Activated T-cell treated with anti-CD3 and anti-CD28 coated beads for 48 hours (primary cell): ENCODE results near the gene YJU2.
"Not testable (repeated sequence)": the region's sequence is repeated elsewhere in the genome, so short reads cannot be mapped to it uniquely, and the experiment has no call there.

ENCODE experiments used
- DNase-seq: peaks from one replicate; pipeline ENCODE4 v3.0.0-alpha.2; 2020; ENCODE audit warnings: low read depth

Gene YJU2

DNA sequence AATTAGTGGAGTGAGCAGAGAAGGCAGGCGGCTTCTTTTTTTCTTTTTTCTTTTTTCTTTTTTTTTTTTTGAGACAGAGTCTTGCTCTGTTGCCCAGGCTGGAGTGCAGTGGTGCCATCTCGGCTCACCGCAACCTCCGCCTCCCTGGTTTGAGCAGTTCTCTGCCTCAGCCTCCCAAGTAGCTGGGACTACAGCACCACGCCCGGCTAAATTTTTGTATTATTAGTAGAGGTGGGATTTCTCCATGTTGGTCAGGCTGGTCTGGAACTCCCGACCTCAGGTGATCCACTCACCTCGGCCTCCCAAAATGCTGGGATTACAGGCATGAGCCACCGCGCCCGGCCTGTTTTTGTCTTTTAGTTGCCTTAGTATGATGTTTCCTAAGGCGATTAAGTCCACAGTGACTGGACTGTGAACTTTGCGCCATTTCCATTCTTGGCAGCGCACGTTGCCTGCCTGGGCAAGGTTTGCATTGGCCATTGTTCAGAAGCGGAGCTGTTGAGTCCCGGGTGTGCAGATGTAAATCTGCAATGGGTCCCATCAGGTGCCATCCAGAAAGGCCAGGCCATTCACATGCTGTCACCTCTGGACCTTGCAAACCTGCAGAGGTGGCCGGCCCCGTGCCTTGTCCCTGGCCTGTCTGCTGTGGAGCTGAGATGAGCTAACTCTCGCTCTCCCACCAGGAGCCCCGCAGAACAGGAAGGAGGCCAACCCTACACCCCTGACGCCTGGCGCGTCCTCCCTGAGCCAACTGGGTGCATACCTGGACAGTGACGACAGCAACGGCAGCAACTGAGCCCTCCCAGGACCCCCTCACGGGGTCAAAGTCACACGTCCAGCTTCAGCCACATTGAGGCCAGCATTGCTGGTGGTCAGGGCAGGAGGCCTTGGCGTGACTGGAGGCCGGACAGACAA lies 21.3 kb downstream of the YJU2 start:
- DNase-seq = no peak

DNA sequence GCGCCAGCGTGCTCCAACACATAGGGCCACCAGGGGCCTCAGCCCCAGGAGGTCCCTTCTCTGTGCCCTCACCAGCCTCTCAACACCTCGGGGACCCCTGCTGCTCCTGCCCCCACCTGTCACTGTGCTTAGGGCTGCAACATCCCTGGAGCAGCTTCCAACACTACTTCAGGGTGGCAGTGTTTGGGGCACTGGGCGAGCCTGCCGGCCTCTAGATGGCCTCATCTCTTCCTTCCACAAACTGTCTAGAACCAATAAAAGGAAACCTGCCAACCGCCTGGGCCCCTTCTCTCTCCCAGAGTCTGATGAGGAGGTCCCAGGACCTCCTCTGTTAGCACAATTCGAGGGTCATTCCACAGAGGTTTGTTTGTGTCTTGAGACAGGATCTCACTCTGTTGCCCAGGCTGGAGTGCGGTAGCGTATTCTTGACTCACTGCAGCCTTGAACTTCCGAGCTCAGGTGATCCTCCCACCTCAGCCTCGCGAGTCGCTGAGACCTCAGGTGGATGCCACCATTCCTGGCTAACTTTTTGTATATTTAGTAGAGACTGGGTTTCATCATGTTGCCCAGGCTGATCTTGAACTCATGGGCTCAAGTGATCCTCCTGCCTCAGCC lies 22.0 kb downstream of the YJU2 start:
- DNase-seq = no peak

DNA sequence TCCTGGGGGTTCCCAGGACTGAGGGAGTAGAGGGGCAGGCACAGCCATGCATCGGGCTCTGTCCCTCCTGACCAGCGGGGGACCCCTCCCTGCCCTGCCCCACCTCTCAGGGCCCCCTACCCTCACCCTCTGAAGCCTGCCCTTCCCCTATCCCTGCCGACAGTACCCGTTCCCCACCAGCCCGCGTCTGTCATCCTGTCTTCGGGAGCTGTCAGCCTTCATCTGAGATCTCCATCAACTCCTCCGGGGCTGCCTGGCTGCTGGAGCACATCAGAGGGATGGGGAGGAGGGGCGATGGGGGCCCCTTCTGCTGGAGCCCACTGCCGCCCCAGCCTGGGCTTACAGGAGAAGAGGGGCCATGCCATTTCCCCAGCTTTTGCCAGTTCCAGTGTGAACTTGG lies 26.0 kb downstream of the YJU2 start:
- DNase-seq = no peak

DNA sequence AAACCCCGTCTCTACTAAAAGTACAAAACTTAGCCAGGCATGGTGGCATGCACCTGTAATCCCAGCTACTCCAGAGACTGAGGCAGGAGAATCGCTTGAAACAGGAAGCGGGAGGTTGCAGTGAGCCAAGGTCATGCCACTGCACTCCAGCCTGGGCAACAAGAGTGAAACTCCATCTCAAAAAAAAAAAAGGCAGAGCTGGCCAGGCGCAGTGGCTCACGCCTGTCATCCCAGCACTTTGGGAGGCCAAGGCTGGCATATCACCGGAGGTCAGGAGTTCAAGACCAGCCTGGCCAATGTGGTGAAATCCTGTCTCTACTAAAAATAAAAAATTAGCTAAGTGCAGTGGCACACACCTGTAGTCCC lies 27.4 kb downstream of the YJU2 start:
- DNase-seq = not testable (repeated sequence)

DNA sequence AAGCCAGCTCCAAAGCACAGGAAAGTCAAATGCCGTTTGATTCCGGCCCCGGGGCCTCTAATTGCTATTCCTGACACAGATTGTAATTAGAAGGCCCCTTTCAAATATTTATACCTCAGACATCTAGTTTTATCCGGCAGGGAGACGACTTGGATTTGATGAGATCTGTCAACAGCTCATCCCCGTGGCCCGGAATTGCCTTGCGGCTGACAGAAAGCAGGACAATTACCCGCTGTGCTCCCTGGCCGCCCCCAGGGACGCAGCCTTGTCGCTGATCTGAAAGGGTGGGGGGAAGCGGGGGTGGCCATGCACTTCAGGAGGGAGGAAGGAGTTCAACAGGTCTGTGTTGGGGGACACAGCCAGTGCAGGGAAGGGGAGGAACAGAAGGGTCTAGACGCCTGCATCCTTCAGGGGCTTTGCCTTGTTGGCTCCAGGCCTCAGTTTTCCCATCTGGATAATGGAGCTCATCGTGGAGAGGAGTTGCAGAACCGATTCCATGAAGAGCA lies 30.4 kb downstream of the YJU2 start:
- DNase-seq = no peak

DNA sequence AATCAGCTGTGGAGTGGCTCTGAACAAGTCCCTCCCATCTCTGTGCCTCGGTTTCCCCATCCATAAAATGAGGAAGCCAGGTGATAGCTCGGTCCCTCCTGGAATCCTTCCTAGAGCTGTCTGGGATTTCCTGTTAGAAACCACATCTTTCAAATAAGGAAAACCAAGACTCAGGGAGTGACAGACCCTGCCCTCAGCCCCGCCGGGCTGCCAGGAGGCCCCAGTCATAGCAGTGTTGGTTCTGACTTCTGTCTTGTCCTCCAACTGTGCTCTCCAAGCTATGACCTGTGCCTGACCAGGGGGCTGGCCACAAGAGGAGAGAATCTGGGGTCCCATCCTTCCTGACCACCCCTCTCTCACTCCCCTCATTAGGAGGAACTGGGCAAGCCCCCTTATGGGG lies 31.1 kb downstream of the YJU2 start:
- no peak for DNase-seq

DNA sequence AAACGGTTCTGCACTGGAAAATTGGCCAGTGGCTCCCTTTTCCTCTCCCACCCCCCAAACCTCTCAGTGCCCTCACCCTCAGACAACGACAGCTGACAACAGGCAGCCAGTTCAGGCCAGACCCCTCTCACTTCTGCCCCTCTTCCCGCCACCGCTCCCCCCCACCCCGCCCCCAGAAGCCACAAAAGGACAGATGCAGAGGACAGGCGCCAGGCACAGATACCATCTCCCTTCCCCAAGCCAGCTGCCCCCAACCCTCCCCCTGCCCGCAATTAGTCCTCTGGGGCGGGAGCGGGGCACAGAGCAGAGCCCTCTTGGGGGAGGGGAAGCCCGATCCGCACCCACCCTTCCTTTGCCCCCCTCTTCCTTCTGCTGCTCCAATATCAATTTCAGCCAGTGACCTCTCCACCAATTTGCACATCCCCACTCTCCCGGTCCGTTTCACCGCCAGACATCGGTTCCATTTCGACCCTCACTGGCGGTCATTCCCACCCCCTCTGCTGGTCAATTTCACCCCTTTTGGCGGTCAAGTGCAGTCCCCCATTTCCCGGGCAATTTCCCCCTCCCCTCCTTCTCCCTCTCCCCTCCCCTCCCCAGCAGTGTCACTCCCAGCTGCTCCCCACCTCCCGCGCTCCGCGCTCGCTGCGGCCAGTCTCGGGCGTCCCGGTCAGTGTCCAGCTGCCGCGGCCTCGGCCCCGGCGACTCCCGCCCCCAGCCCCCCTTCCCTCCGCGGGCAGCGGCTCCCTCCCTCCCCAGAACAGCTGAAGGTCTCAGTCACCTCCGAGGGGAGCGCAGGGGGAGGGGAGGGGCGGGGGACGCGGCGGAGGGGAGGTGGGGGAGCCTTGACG lies 31.8 kb downstream of the YJU2 start, which contains the start of gene SHD:
SHD (plus strand) TSS at position 848 of the 848 bp plus-strand sequence. CDS start 798 bp downstream, outside the sequence.
- DNase-seq = no peak

DNA sequence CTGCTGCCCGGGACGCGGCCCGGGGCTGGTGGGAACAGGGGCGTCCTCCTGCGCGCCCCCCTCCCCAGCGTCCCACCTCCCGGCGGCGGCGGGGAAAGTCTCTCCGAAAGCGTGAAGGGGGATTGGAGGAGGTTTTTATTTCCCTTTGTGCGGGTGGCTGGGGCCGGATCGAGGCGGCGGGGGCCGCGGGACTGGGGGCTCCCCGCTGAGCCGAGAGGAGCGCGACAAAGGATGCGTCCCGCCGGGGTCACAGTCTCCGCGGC lies 32.3 kb downstream of the YJU2 start:
- no peak for DNase-seq

DNA sequence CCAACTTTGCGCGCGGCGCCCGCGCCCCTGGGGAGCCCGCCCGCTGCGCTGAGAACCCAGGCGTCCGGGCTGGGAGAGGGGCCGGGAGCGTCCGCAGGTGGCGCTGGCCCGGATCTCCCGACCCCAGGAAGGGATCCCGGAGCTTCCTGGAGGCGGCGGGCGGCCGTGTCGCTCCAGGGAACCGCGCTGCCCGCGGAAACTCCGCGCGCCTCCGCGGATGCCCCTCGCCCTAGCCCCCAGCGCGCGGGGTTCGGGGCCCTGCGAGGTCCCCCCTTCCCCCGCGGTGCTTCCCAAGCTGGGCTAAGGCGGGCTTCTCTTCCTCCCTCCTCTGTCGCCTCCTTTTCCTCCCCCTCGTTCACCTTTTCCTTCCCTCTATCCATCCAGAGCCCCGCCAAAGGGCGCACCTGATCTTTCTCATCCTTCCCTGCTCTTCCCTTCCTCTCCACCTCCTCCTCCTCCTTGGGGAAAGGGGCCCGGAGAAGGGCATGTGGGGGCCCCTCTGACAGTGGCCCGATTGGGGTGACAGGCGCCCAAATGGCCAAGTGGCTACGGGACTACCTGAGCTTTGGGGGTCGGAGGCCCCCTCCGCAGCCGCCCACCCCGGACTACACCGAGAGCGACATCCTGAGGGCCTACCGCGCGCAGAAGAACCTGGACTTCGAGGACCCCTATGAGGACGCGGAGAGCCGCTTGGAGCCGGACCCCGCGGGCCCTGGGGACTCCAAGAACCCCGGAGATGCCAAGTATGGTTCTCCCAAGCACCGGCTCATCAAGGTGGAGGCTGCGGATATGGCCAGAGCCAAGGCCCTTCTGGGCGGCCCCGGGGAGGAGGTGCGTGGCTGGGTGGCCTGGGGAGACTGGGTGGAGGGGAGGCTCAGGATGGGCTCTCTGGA lies 32.9 kb downstream of the YJU2 start:
- DNase-seq = no peak

DNA sequence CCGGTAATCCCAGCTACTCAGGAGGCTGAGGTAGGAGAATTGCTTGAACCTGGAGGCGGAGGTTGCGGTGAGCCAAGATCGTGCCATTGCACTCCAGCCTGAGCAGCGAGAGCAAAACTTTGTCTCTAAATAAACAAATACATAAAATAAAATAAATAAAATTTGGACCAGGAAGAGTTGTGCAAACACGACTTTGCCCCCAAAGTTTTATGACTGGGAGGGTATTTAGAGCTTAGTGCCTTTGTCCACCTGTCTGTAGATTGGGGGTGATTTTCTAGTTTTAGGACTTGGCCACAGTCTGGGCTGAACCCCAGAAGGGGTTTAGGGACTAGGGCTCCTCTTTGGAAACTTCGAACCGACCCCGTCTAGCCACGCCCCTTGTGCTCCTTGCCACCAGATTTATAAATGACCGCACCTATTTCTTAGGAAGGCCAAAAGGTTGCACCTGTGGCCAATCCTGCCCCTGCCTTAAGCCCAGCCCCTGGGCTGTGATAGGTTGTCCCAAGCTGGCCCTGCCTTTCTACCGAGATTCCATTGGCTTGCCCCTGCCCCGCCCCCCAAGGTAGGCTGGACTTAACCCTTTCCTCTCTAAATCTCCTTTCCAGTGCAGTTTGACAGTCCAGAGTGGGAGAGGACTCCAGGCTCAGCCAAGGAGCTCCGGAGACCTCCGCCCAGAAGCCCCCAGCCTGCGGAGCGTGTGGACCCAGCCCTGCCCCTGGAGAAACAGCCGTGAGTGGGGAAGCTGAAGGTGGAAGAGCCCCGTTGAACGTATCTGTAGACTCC lies 37.5 kb downstream of the YJU2 start:
- no peak for DNase-seq

DNA sequence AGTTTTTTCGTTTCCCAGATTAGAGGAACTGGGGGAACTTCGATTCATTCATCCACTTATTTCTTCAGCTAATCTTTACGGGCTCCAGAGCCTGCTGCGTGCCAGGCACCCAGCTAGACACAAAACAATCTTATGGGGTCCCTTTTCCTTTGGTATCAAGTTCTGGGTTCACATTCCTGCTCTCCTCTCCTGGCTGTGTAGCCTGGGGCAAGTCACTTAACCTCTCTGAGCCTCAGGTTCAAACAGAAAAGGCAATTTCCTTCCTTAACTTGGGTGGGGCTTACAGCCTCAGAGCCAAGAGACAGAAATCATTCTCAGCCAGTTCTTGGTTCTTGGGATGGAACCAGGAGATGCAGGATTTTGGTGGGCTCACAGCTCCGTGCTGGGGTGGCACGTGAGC lies 38.1 kb downstream of the YJU2 start:
- DNase-seq = no peak

DNA sequence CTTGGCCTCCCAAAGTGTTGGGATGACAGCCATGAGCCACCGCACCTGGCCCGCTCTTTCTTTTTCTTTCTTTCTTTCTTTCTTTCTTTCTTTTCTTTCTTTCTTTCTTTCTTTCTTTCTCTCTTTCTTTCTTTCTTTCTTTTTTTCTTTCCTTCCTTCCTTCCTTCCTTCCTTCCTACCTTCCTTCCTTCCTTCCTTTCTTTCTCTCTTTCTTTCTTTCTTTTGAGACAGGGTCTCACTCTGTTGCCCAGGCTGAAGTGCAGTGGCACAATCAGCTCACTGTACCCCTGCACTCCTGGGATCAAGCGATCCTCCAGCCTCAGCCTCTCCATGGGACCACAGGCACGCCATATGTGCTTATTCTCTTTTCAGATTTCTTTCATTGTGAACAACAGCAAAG lies 39.3 kb downstream of the YJU2 start:
- not testable (repeated sequence) for DNase-seq

DNA sequence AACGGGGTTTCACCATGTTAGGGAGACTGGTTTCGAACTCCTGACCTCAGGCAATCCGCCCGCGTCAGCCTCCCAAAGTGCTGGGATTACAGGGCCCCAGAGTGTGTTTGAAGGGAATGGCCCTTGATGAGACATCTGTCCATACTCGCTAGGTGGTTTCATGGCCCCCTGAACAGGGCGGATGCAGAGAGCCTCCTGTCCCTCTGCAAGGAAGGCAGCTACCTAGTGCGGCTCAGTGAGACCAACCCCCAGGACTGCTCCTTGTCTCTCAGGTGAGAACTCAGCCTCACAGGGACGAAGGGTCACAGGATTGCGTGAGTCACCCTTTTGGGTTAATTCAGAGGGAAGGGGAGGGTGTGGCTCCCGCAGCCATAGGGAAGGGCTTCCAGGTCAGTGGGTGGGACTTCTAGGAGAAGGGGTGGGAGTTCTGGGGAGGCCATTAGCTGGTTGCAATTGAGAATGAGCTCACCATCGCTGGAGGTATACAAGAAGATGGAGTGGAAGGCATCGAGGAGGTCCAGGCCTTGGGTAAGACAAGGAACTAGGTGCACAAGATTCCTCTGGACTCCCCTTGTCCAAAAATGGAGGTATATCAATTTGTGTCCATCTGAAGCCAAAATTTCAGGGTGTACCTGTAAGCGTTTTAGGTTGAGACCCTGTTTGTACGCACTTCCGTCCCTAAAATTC lies 41.4 kb downstream of the YJU2 start:
- DNase-seq = no peak

DNA sequence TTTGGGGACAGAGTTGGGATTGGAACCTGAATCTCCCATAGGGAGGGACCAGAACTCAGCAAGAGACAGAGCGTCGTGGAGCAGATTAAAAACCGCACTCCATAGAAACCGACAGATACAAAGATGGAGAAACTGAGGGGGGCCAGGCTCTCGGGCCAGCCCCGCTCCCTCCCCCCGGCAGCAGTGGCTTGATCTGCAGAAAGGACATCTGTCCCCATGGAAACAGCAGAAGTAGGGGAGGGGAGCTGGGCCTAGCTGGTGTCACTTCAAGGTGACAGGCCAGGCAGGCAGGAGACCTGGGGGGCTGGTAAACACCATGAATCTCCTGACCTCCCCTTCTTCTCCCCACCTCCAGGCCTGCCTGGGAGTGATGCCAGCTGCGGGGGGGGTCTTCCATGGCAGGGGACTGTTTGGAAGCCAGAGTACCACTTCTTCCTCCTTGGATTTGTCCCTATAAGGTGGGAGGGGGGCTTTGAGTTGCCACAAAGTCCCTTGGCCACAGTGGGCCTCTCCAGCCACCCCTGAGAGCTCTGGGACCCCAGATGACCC lies 44.4 kb downstream of the YJU2 start:
- no peak for DNase-seq

DNA sequence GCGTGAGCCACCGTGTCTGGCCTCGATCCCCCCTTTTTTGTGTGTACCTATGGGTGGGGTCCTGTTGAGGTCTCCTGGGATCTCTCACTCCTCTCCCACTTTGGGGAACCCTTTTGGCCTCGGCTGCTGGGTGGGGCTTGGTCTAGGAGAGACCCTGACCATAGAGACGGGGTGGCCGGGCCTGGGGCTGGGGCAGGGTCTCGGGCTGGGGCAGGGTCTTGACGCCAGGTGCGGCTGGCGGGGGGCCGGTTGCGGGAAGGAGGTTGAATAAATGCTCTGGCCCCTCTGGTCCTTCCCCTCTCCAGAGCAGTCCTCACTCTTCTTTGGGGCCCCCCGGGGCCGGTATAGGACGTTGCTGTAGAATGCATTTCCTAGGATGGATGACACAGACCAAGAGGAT lies 45.6 kb downstream of the YJU2 start:
- DNase-seq = no peak

DNA sequence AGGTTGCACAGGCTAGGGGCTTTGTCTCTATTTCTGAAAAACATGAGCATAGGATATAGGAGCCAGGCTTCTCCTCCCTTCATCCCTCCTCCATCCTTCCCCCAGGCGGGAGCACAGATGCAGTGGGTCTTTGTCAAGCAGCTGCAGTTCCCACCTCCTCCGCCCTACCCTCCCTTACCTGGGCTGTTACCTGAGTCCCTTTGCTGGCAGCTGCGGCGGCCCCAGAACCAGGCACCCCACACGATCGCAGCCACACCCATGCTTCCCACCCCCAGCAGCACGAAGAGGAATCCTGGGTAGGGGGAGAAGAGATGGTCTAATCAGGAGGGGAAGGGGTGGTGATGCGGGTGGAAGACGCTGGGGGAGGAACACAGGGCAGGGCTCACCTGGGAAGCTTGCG lies 47.5 kb downstream of the YJU2 start:
- no peak for DNase-seq

DNA sequence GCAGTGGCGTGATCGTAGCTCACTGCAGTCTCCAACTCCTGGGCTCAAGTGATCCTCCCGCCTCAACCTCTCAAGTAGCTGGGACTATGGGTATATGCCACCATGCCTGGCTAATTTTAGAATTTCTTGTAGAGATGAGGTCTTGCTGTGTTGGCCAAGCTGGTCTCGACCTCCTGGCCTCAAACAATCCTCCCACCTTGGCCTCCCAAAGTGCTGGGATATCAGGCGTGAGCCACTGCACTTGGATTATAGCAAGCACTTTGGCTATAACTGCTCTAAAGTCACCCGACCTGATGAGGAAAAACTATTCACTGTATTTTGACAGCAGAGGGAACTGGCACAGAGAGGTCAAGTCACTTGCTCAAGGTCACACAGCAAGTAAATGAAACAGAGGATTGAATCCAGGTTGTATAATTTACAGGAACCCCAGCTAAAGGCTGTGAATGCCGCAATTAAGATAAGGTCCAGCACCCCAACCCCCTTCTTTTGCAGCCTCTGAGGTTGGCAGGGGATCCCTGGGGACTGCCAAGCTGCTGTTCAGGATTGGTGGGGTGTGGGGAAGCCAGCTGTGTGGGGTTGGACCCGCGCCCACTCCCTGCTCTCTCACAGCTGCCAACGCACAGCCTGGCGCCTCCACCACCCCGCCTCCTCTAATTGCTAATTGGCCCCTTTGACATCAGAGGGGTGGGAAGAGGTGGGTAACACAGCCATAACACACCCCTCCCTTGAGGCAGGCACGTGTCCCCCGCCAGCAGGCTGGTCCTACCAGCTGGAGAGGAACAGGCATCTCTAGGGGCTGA lies 49.3 kb downstream of the YJU2 start:
- DNase-seq = no peak

DNA sequence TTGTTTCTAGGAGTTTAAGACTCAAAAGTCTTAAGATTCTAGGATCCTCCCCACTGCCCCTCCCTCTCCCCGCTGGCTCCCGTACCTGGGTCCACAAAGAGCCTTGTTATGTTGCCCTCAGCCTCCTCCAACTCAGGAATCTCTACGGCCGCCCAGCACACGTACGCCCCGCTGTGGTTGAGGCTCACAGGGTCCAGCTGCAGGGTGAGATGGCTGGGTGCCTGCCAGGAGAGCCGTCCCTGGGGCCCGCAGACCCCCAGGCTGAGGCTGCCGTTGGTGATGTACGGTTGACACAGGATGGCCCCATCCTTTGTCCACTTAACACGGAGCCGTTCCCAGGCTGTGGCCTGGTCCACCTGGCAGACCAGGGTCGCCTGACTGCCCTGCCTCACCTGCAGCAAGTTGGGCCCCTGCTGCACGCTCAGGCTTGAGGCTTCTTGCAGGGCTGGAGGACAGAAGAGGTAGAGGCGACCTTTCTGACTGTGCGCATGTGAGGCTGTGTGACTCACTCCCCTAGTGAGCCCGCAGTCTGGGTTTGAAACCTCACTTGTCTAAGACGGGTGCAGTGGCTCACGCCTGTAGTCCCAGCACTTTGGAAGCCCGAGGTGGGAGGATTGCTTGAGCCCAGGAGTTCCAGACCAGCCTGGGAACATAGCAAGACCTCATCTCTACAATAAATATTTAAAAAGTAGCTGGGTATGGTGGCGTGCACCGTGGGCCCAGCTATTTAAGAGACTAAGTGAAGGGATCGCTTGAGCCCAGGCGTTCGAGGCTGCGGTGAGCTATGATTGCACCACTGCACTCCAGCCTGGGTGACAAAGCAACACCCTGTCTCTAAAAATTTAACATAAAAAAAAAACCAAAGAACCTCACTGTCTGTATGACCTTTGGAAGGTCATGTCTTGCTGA lies 51.3 kb downstream of the YJU2 start:
- DNase-seq = peak; percentile 39
